Trophoblast cell (in vitro differentiated cells and primary cell): ENCODE data around the gene MRPS11.

Source experiments
- DNase-seq, 2 donors: peaks; one replicate each; pipeline ENCODE4 v3.0.0-alpha.2; 2016
- H2AFZ ChIP-seq: 2 replicates; pipeline ENCODE4 v1.6.1; 2013; ENCODE audit warnings: low read length, moderate library complexity, mild to moderate bottlenecking; ENCODE audit not compliant: insufficient read depth, poor library complexity
- H2AK5ac ChIP-seq: 2 replicates; pipeline ENCODE4 v1.6.1; 2013; ENCODE audit warnings: mild to moderate bottlenecking, low read length
- H2BK120ac ChIP-seq: 2 replicates; pipeline ENCODE4 v1.6.1; 2013; ENCODE audit warnings: low read length, mild to moderate bottlenecking, moderate library complexity; ENCODE audit not compliant: insufficient read depth, poor library complexity
- H2BK12ac ChIP-seq: 2 replicates; pipeline ENCODE4 v1.6.1; 2013; ENCODE audit warnings: mild to moderate bottlenecking, low read length, moderate library complexity
- H2BK5ac ChIP-seq: 2 replicates; pipeline ENCODE4 v1.6.1; 2013; ENCODE audit warnings: low read length, low read depth, moderate library complexity, mild to moderate bottlenecking; ENCODE audit not compliant: poor library complexity
- H3K14ac ChIP-seq: 2 replicates; pipeline ENCODE4 v1.6.1; 2013; ENCODE audit warnings: mild to moderate bottlenecking, low read length
- H3K18ac ChIP-seq: 2 replicates; pipeline ENCODE4 v1.6.1; 2013; ENCODE audit warnings: mild to moderate bottlenecking, low read length
- H3K23ac ChIP-seq: 2 replicates; pipeline ENCODE4 v1.6.1; 2013; ENCODE audit warnings: low read length
- H3K27ac ChIP-seq: 2 replicates; pipeline ENCODE4 v1.5.1; 2013; ENCODE audit warnings: low read depth, mild to moderate bottlenecking, inconsistent platforms, low read length, moderate library complexity
- H3K27me3 ChIP-seq: 2 replicates; pipeline ENCODE4 v1.6.1; 2013; ENCODE audit warnings: inconsistent platforms, mild to moderate bottlenecking, low read length, moderate library complexity; ENCODE audit not compliant: insufficient read depth
- H3K36me3 ChIP-seq, 2 experiments: 1 replicate in 1 of 2; 2 replicates in 1 of 2; pipeline ENCODE4 v1.6.1; 2013; ENCODE audit warnings: low read length in 2 of 2, mild to moderate bottlenecking in 2 of 2, moderate library complexity in 1 of 2; ENCODE audit not compliant: insufficient read depth in 2 of 2, control insufficient read depth in 1 of 2
- H3K4ac ChIP-seq: 2 replicates; pipeline ENCODE4 v1.6.1; 2013; ENCODE audit warnings: low read depth, mild to moderate bottlenecking, low read length, moderate library complexity
- H3K4me1 ChIP-seq, 2 experiments: 1 replicate in 1 of 2; 2 replicates in 1 of 2; pipeline ENCODE4 v1.6.1; 2013; ENCODE audit warnings: low read length in 2 of 2, mild to moderate bottlenecking in 2 of 2, moderate library complexity in 1 of 2; ENCODE audit not compliant: insufficient read depth in 2 of 2, control insufficient read depth in 1 of 2
- H3K4me2 ChIP-seq: 2 replicates; pipeline ENCODE4 v1.6.1; 2013; ENCODE audit warnings: inconsistent platforms, mild to moderate bottlenecking, low read length, moderate library complexity
- H3K4me3 ChIP-seq: 2 replicates; pipeline ENCODE4 v1.5.1; 2013; ENCODE audit warnings: mild to moderate bottlenecking, low read depth, low read length, inconsistent platforms
- H3K79me1 ChIP-seq: one replicate; pipeline ENCODE4 v1.6.1; 2013; ENCODE audit warnings: low read length
- H3K79me2 ChIP-seq: 2 replicates; pipeline ENCODE4 v1.6.1; 2013; ENCODE audit warnings: low read length, mild to moderate bottlenecking; ENCODE audit not compliant: control insufficient read depth, insufficient read depth, poor library complexity
- H3K9ac ChIP-seq: 2 replicates; pipeline ENCODE4 v1.6.1; 2013; ENCODE audit warnings: mild to moderate bottlenecking, low read length
- H3K9me3 ChIP-seq: 2 replicates; pipeline ENCODE4 v1.6.1; 2013; ENCODE audit warnings: low read depth, mild to moderate bottlenecking, control low read depth, inconsistent platforms, low read length; ENCODE audit not compliant: insufficient read depth
- H4K12ac ChIP-seq: 2 replicates; pipeline ENCODE4 v1.6.1; 2013; ENCODE audit warnings: low read depth, mild to moderate bottlenecking, low read length, moderate library complexity
- H4K8ac ChIP-seq: 2 replicates; pipeline ENCODE4 v1.6.1; 2013; ENCODE audit warnings: low read depth, mild to moderate bottlenecking, low read length, moderate library complexity
- H4K91ac ChIP-seq: one replicate; pipeline ENCODE4 v1.6.1; 2013; ENCODE audit warnings: low read depth, mild to moderate bottlenecking, low read length, moderate library complexity
- WGBS: extraction: QIAGEN DNeasy Blood & Tissue Kit; methylation state at CpG from one replicate; pipeline ENCODE4 v1.1.7; 2013; ENCODE audit warnings: missing lambda C conversion rate; ENCODE audit not compliant: insufficient read length, insufficient coverage; ENCODE audit errors: extremely low coverage; 5-methylcytosine and 5-hydroxymethylcytosine counted together

MRPS11 gene

GRCh38 chr15:88484682-88485331 lies 17.3 kb downstream of the MRPS11 start:
- Histone ChIP-seq H3K79me2 (no peaks in the 10 kb centered on the region), H2BK12ac (peak overlapping the region; percentile 94), H4K8ac (peak overlapping the region; percentile 6), H3K23ac (no peak overlapping the region), H3K27ac (peak overlapping the region; percentile 69), H2AK5ac (peak overlapping the region; percentile 96), H3K4me3 (peak overlapping the region; percentile 31), H4K91ac (peak overlapping the region; percentile 87), H3K79me1 (peaks cover 6% of the 10 kb centered on the region), H3K9ac (no peak overlapping the region), H3K14ac (peak overlapping the region; percentile 57), H2BK5ac (peak overlapping the region; percentile 28), H3K4me2 (peak overlapping the region; percentile 32), H3K4ac (no peak overlapping the region), H3K36me3 (peaks cover 0 to 1% of the 10 kb centered on the region in 2 experiments), H3K18ac (peak overlapping the region; percentile 70), H2BK120ac (peak overlapping the region; percentile 70), H3K4me1 (peaks cover 12 to 17% of the 10 kb centered on the region in 2 experiments), H3K9me3 (no peaks in the 10 kb centered on the region), H2AFZ (no peak overlapping the region), H4K12ac (no peak overlapping the region), H3K27me3 (no peaks in the 10 kb centered on the region)
- DNase-seq: peak; percentile 84 to 85
- no CpG with 5 or more reads among the region's 10 CpGs for WGBS

GRCh38 chr15:88487178-88487795 lies 19.8 kb downstream of the MRPS11 start:
- Histone ChIP-seq H3K9me3 (no peaks in the 10 kb centered on the region), H3K14ac (no peak overlapping the region), H3K27ac (no peak overlapping the region), H4K12ac (no peak overlapping the region), H4K8ac (no peak overlapping the region), H3K9ac (no peak overlapping the region), H4K91ac (peak overlapping the region; percentile 67), H3K4me3 (no peak overlapping the region), H3K27me3 (no peaks in the 10 kb centered on the region), H3K23ac (no peak overlapping the region), H3K4me2 (no peak overlapping the region), H2AK5ac (no peak overlapping the region), H3K4ac (no peak overlapping the region), H2BK5ac (no peak overlapping the region), H2BK120ac (peak overlapping the region; percentile 25), H3K36me3 (no peaks in the 10 kb centered on the region), H3K79me1 (peaks cover 6% of the 10 kb centered on the region), H3K79me2 (no peaks in the 10 kb centered on the region), H3K18ac (no peak overlapping the region), H2BK12ac (peak overlapping the region; percentile 65), H3K4me1 (peaks cover 12 to 17% of the 10 kb centered on the region in 2 experiments), H2AFZ (no peak overlapping the region)
- no peak for DNase-seq
- no CpG with 5 or more reads among the region's 2 CpGs for WGBS

DNA sequence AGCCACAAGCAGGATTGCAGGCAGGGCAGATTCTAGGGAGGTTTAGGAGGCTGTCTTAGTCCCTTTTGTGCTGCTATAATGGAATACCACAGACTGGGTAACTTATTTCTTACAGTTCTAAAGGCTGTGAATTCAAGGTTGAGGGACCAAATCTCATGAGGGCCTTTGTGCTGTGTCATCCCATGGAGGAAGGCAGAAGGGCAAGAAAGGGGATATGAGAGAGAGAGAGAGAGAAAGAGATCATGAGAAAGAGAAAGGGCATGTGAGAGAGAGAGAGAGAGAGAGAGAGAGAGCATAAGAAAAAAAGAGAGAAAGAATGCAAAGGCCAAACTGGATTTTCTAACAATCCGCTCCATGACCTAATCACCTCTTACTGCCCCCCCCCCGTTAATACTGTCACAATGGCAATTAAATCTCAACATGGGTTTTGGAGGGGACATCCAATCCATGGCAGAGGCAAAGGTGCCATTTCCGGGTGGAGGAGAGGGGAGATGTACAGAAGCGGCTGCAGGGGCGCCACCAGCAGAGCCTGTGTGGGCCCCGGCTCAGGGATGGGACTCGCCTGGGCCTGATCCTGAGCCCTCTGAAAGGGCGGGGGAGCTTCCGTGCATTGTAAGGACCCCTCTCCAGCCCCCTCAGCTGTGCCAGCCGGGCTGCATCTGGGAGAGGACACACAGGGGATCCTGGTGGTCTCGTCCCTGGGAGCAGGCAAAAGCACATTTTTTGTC lies 20.5 kb downstream of the MRPS11 start:
- H2BK5ac ChIP-seq: no peak overlapping the region
- H3K4me2 ChIP-seq: no peak overlapping the region
- peaks cover 12 to 17% of the 10 kb centered on the region in 2 experiments for H3K4me1 ChIP-seq
- H4K12ac ChIP-seq: peak overlapping the region; percentile 26
- H3K27me3 ChIP-seq: no peaks in the 10 kb centered on the region
- no peak overlapping the region for H3K18ac ChIP-seq
- no peak overlapping the region for H3K4me3 ChIP-seq
- H4K91ac ChIP-seq: peak overlapping the region; percentile 67
- WGBS: no CpG with 5 or more reads among the region's 11 CpGs
- H2BK12ac ChIP-seq: peak overlapping the region; percentile 65
- H2AFZ ChIP-seq: no peak overlapping the region
- no peak overlapping the region for H4K8ac ChIP-seq
- H3K4ac ChIP-seq: no peak overlapping the region
- no peaks in the 10 kb centered on the region for H3K9me3 ChIP-seq
- H3K14ac ChIP-seq: no peak overlapping the region
- peak in 1 of 2 donors; percentile 32 for DNase-seq
- no peak overlapping the region for H3K9ac ChIP-seq
- H3K79me2 ChIP-seq: no peaks in the 10 kb centered on the region
- no peaks in the 10 kb centered on the region for H3K36me3 ChIP-seq
- H2BK120ac ChIP-seq: peak overlapping the region; percentile 25
- no peak overlapping the region for H3K27ac ChIP-seq
- H2AK5ac ChIP-seq: peak overlapping the region; percentile 35
- no peak overlapping the region for H3K23ac ChIP-seq
- peaks cover 6% of the 10 kb centered on the region for H3K79me1 ChIP-seq

DNA sequence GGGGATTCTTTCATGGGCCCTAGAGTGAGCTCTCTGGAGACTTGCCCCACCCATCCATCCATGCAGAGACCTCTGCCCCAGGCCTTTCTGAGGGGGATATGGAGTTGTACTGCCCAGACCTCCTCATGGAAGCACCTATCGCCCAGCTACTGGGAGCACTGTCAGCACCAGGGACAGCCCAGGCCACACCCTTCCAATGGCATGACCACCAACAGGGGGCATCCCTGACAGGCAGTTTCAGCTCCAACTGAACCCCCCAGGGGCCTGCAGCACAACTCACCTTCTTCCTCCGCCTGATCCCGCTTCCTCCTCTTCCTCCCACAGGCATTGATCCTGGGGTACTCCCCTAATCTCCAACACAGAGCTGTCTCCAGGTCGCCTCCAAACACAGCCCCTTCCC lies 21.8 kb downstream of the MRPS11 start:
- no peak overlapping the region for H2BK120ac ChIP-seq

More for the DNA sequence above, 21.8 kb downstream of the MRPS11 start:
- Histone ChIP-seq H4K91ac (no peak overlapping the region), H3K4me3 (no peak overlapping the region), H3K27ac (no peak overlapping the region), H3K4ac (no peak overlapping the region), H3K14ac (no peak overlapping the region), H4K12ac (no peak overlapping the region), H3K79me2 (no peaks in the 10 kb centered on the region), H3K23ac (no peak overlapping the region), H3K36me3 (no peaks in the 10 kb centered on the region), H3K79me1 (peaks cover 6% of the 10 kb centered on the region), H3K9ac (no peak overlapping the region), H3K18ac (no peak overlapping the region), H3K27me3 (no peaks in the 10 kb centered on the region), H2AFZ (no peak overlapping the region), H2BK5ac (no peak overlapping the region), H3K4me1 (peaks cover 12 to 16% of the 10 kb centered on the region in 2 experiments), H2BK12ac (no peak overlapping the region), H3K4me2 (no peak overlapping the region), H2AK5ac (no peak overlapping the region), H4K8ac (no peak overlapping the region), H3K9me3 (no peaks in the 10 kb centered on the region)
- DNase-seq: no peak
- no CpG with 5 or more reads among the region's 4 CpGs for WGBS
